GM13977 (cell line): ENCODE data around the gene CFAP45.
"Not testable (repeated sequence)": the region's sequence is repeated elsewhere in the genome, so short reads cannot be mapped to it uniquely, and the experiment has no call there.

Experiments
- DNase-seq: peaks from one replicate; pipeline ENCODE4 v3.0.0; 2012; ENCODE audit warnings: low spot score
- in situ Hi-C: fragments of 300-500 bp; cut with MboI; formaldehyde crosslinking; loops from one replicate; pipeline ENCODE4 v1.12.0; 2022; ENCODE audit warnings: low sequenced_read_pairs, low pct_unique_long_range_greater_than_20kb, mixed read lengths, inconsistent platforms; ENCODE audit not compliant: unreplicated experiment
- TF ChIP-seq, protein P1 (sequence below): IDR thresholded peaks from 2 replicates; pipeline ENCODE4 v1.5.1; 2012; ENCODE audit warnings: mild to moderate bottlenecking, control low read depth; ENCODE audit not compliant: insufficient read depth; ENCODE audit errors: extremely low read depth, missing control alignments

The CFAP45 gene

DNA sequence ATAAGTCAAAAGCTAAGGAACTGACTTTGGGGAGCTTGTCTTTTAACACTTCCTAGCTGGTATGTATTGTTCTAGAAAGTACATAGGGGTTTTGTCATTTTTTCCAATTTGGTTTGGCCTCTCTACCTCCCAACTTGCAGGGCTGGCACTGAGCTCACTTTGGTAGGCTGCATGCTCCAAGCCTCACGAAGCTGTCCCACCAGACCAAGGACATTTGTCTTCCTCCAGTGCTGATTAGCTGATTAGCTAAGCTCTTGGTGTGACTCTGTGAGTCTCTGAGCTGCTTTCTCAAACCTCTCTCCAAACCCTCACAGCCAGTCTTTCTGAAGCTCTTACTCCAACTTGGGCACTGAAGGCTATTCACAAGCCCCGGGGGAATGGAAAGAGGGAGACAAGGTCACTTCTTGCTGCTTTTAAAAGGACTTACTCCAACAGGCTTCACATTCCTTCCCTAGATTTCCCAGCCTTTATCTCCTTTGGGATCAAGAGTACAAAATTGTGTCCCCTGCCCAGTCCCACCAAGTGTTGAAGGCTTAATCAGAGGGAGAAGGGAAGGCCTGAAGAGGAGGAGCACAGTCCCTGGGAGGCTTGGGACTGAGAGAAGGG lies 893 bp upstream of the CFAP45 start:
- TF ChIP-seq, protein P1, sequence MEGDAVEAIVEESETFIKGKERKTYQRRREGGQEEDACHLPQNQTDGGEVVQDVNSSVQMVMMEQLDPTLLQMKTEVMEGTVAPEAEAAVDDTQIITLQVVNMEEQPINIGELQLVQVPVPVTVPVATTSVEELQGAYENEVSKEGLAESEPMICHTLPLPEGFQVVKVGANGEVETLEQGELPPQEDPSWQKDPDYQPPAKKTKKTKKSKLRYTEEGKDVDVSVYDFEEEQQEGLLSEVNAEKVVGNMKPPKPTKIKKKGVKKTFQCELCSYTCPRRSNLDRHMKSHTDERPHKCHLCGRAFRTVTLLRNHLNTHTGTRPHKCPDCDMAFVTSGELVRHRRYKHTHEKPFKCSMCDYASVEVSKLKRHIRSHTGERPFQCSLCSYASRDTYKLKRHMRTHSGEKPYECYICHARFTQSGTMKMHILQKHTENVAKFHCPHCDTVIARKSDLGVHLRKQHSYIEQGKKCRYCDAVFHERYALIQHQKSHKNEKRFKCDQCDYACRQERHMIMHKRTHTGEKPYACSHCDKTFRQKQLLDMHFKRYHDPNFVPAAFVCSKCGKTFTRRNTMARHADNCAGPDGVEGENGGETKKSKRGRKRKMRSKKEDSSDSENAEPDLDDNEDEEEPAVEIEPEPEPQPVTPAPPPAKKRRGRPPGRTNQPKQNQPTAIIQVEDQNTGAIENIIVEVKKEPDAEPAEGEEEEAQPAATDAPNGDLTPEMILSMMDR = no peak
- in situ Hi-C loops = no loop called here
- no peak for DNase-seq

DNA sequence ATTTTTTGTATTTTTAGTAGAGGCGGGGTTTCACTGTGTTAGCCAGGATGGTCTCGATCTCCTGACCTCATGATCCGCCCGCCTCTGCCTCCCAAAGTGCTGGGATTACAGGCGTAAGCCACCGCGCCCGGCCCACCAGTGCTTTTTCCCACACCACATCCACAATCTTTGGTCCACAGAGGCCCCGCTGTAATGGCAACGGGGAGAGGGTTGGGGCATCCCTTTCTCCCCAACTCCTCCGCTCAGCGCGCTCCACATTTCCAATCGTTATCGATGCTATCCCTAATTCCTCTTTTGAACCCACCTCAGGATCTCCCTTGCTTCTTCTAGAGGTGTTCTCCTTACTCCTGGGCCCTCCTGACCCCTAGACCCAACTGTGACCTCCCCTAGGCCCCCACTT lies 331 bp downstream of the CFAP45 start:
- DNase-seq, in situ Hi-C loops: not testable (repeated sequence)

DNA sequence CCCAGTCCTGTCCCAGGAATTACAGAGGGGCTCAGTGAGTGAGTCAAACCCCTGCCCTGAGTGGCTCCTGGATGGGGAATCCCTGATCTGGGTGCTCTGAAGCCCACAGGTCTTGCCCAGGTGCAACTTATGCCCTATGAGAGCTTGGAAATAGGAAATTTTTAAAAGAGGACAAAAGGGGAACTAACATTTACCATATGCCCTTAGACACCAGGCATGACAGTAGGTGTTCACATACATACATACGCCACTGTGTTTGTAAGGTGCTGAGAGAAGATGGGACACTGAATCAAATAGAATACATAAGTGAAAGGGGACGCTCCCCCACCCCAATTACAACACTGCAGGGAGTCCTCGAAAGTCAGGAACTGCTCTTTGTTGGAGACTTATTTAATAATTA lies 1.4 kb downstream of the CFAP45 start:
- TF ChIP-seq, protein P1 = no peak
- DNase-seq = no peak
- in situ Hi-C loops = no loop called here

DNA sequence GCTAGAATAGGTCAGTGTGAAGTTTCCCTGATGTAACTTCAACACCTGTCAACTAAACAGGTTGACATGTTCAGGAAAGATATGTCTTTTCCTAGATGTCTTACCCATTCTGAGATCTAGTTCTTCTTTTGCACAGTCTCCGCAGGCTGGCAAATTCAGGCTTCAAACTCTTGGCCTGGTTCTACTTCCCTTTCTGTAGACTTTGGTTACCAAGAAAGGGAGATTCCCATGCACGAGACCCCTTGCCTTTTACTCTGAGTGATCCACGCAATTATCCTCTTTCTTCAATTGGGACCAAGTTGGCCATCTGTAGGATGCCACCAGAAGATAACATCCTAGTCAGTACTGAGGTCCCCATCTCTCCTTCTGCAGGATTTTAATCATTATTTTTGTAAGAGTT lies 2.0 kb downstream of the CFAP45 start:
- in situ Hi-C loops = no loop called here
- TF ChIP-seq, protein P1 = no peak
- DNase-seq = no peak

DNA sequence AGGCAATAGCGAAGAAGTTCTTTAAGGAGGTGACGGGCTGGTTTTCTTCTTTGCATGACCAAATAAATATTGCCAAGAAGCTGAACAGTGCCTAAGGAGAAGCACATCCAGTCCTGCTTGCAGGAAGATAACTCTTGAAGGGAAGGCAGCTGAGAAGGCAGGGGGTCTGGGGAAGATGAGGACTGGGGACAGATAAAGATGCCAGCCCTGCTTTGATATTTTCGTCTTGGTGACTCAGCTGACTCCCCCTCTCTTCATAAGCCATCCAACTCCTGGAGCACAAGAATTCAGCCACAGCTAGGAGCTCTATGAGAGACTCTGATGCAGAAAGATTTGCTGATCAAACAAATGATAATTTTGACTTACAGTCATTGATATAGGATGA lies 3.4 kb downstream of the CFAP45 start:
- TF ChIP-seq, protein P1 = no peak
- DNase-seq = no peak
- in situ Hi-C loops = no loop called here

DNA sequence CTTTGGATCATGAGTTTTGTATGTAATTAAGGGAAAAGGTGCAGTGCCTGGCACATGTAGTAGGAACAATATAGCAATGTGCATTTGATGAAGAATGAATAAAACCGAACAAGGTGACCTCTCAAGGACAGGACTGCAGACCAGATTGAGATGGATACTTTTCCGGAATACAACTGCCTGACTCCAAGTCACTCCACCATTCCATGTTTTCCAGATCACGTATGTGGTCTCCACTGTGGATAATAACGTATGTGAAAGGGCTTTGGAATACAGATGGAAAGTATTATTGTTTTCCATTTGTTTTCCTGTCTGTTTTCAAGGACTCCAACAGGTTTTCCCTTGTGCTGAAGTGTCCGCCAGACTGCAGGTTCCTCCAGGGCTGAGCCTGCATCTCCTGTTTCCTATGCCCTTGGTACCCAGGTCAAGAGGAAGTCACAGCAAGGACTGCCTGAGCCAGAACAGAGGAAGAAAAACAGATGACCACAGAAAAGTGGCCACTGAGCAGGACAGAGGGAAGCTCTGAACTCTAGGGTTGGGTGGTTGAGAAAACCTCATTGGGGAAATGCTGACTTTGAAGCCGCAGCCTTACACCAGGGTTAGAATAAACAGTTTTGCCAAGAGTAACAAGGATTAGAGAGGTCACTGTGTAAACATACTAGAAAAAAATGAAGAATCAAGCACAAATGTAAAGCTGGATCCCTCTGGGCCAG lies 4.0 kb downstream of the CFAP45 start:
- TF ChIP-seq, protein P1 = no peak
- in situ Hi-C loops = no loop called here
- no peak for DNase-seq

DNA sequence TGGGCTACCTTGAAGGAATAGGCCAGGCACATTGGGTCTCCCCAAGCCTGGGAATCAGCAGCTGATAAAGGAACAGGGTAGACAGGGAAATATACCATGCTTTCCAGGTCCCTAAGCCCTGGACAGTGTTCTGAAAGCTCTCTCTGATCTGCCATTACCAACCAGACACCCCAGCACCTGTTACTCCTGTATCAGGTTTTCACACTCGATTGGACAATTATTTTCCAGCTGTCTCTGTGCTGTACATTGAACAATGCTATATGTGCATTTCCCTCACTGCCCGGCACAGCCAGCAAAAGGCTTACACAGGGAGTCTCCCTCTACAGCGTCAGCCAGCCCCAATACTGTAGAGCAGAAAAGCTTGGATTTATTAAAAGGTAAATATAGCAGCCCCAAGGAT lies 4.7 kb downstream of the CFAP45 start:
- no peak for DNase-seq
- TF ChIP-seq, protein P1 = no peak
- in situ Hi-C loops = no loop called here
